Uterus (tissue), 2 donors: Measurements from ENCODE around the gene OR13G1.

Experiments used
- CTCF ChIP-seq, 4 experiments: fragments of 200-600 bp in 2 of 4; fragments of 450-650 bp in 2 of 4; sonication (generic) in 2 of 4; IDR thresholded peaks; one replicate each; pipeline ENCODE4 v1.5.1; 2016 to 2019; ENCODE audit warnings: antibody characterized with exemption in 4 of 4, mild to moderate bottlenecking in 2 of 4, moderate library complexity in 1 of 4
- POLR2A ChIP-seq, 2 donors: fragments of 450-650 bp; IDR thresholded peaks; one replicate each; pipeline ENCODE4 v1.6.1; 2016; ENCODE audit warnings: antibody characterized with exemption in 2 of 2, mild to moderate bottlenecking in 1 of 2, moderate library complexity in 1 of 2

GRCh38 chr1:247713753-247714152, 34.2 kb upstream of the OR13G1 start:
- TF ChIP-seq POLR2A (IDR thresholded peaks at IDR 0.05) (no peak), CTCF (IDR thresholded peaks at IDR 0.05) (no peak)
